Skin of body (tissue), 2 donors: Measurements from ENCODE around the gene COP1. TPM values are rescaled to one million over a fixed set of nuclear protein-coding genes. Genes with fewer than 3 reads are reported as not detected.
"Not testable (repeated sequence)": the region's sequence is repeated elsewhere in the genome, so short reads cannot be mapped to it uniquely, and the experiment has no call there.

Experiments used
- DNase-seq: peaks from one replicate; lab custom pipeline; 2025; lab: John Stamatoyannopoulos, UW
- total RNA-seq: library from RNA; depleted of rRNA; stranded (reverse); fragments of >200 nt; gene quantifications from one replicate; pipeline ENCODE4 v1.2.3, GENCODE V29; 2014

The COP1 gene
- total RNA-seq, 1 donor from 2014 or later: 57.6 TPM

DNA sequence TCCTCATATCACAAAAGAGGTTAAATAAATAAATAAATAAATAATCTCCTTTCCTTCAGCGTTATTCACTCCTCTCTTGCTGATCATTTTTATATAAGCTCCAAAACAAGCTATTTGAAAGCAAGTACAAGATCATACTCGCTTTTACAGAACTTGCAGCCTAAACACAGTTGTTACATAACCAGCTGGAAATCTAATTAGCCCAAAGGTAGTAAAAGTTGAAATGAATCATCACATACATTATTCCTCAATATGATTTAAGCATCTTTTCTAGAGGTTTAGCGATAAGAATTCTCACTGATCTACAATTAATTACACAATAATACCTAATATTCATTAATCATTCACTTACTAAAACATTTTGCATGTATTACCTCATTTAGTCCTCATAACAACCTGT is 160.2 kb downstream of the COP1 start:
- no peak for DNase-seq

GRCh38 chr1:176043537-176043936 is 163.5 kb downstream of the COP1 start:
- DNase-seq: no peak

DNA sequence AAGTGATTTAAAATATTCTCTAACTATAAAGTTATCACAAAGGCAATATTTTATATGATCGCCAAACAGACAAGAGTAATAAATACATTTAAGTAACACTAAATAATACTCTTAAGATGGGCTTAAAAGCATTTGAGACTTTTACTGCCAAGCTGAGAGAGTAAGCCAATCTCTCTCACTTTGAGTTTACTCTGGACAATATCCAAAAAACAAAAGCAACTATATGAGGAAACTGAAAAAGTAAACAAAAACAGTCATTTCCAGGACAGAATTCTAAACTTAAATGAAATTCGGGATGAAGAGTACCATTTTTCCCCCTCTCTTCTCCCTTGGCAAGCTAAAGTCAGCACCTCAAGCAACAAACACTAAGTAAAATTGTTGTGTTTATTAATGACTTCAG is 173.2 kb downstream of the COP1 start:
- no peak for DNase-seq

GRCh38 chr1:176033474-176033873 is 173.6 kb downstream of the COP1 start:
- no peak for DNase-seq

DNA sequence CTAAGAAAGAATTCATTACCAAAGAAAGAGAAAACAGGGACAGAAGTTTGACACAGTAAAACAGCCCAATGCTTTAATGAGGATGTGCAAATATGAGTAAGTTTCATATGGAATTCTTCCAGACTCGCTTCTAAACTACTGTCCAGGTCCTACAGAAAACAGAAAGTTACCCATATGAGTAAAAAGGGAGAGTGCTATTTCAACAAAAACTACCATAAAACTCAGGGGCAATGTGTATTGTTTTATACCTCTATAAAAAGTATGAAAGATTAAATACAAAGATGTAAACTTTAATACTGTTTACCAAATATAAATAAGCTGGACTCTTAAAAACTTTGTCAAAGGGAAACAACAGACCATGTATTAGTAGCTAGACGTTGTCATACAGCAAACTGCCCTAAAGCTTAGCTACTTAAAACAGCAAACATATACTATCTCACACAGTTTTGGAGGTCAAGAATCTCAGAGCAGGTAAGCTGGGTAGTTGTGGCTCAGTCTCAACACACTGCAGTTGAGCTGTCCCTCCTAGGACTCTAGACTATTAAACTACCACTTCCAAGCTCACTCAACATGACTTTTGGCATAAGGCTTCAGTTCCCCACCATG is 174.9 kb downstream of the COP1 start:
- DNase-seq: no peak

- no peak for DNase-seq
These were observed 177.5 kb downstream of the COP1 start for GRCh38 chr1:176029609-176030008.

- no peak for DNase-seq
These were observed 177.9 kb downstream of the COP1 start for GRCh38 chr1:176029155-176029554.

- DNase-seq: not testable (repeated sequence)
These were observed 179.2 kb downstream of the COP1 start for GRCh38 chr1:176027934-176028333.

- no peak for DNase-seq
These were observed 184.5 kb downstream of the COP1 start for GRCh38 chr1:176022574-176022973.

DNA sequence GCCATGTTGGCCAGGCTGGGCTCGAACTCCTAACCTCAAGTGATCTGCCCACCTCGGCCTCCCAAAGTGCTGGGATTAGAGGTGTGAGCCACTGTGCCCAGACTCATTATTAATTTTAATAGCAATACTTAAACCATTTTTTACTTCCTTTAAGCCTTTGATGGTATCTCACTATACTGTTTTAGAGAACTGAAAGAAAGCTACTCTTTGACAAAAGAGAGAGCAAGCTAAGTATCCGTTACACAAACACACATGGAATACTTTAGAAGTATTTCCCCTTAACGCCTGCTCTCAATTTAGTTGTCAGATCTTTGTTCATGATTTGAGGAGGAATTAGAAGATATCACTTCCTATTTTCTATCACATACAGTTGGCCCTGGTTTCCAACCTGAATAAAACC is 189.4 kb downstream of the COP1 start:
- DNase-seq: no peak

DNA sequence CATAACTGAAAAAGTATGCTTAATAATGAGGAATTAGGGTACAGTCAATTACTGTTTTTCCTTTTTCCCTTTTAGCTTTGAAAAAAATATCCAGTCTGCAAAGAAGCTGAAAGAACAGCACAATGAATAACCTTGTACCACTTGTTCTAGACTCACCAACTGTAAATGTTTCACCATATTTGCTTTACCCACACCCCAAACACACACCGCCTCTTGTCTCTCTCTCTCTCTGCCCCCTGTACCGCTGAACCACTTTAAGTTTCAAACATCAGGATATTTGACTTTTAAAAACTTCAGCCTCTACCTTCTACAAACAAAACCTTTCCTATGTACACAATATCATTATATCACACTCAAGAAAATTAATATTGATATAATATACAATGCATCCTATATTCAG is 197.1 kb downstream of the COP1 start:
- no peak for DNase-seq

DNA sequence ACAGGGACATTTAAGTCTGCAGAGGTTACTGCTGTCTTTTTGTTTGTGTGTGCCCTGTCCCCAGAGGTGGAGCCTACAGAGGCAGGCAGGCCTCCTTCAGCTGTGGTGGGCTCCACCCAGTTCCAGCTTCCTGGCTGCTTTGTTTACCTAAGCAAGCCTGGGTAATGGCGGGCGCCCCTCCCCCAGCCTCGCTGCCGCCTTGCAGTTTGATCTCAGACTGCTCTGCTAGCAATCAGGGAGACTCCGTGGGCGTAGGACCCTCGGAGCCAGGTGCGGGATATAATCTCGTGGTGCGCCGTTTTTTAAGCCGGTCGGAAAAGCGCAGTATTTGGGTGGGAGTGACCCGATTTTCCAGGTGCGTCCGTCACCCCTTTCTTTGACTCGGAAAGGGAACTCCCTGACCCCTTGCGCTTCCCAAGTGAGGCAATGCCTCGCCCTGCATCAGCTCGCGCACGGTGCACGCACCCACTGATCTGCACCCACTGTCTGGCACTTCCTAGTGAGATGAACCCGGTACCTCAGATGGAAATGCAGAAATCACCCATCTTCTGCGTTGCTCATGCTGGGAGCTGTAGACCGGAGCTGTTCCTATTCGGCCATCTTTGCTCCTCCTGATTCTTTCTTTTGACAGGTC is 199.2 kb downstream of the COP1 start:
- DNase-seq: not testable (repeated sequence)

DNA sequence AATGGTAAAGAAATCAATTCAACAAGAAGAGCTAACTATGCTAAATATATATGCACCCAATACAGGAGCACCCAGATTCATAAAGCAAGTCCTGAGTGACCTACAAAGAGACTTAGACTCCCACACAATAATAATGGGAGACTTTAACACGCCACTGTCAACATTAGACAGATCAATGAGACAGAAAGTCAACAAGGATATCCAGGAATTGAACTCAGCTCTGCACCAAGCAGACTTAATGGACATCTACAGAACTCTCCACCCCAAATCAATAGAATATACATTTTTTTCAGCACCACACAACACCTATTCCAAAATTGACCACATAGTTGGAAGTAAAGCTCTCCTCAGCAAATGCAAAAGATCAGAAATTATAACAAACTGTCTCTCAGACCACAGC is 212.4 kb downstream of the COP1 start:
- DNase-seq: not testable (repeated sequence)

GRCh38 chr1:175992825-175993224 is 214.3 kb downstream of the COP1 start:
- not testable (repeated sequence) for DNase-seq

DNA sequence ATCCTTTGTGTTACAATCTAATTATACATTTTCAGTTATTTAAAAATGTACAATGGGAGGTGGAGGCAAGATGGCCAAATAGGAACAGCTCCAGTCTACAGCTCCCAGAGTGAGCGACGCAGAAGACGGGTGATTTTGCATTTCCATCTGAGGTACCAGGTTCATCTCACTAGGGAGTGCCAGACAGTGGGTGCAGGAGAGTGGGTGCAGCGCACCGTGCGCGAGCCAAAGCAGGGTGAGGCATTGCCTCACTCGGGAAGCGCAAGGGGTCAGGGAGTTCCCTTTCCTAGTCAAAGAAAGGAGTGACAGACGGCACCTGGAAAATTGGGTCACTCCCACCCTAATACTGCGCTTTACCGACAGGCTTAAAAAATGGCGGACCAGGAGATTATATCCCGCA is 214.9 kb downstream of the COP1 start:
- DNase-seq: not testable (repeated sequence)

DNA sequence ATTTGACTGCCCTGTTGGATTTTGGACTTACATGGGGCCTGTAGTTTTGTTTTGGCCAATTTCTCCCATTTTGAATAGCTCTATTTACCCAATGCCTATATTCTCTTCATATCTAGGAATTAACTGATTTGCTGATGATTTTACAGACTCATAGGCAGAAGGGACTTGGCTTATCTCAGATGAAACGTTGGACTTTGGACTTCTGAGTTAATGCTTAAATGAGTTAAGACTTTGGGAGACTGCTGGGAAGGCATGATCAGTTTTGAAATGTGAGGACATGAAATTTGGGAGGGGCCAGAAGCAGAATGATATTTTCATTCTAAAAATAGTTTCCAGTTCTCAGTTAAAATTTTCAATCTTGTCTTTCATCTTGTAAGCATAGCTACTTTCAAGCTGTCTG is 222.3 kb downstream of the COP1 start:
- no peak for DNase-seq

DNA sequence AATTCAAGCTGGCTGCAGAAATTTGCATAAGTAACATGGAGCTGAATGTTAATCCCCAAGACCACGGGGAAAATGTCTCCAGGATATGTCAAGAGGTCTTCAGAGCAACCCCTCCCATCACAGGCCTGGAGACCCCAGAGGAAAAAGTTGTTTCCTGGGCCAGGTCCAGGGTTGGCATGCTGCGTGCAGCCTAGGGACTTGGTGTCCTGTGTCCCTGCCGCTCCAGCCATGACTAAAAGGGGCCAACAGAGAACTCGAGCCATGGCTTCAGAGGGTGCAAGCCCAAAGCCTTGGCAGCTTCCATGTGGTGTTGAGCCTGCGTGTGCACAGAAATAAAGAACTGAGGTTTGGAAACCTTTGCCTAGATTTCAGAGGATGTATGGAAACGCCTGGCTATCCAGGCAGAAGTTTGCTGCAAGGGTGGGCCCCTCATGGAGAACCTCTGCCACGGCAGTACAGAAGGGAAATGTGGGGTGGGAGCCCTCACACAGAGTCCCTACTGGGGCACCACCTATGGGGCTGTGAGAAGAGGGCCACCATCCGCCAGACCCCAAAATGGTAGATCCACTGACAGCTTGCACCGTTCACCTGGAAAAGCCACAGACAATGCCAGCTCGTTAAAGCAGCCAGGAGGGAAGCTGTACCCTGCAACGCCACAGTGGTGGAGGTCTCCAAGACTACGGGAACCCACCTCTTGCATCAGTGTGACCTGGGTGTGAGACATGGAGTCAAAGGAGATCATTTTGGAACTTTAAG is 222.9 kb downstream of the COP1 start:
- no peak for DNase-seq

GRCh38 chr1:175983363-175983762 is 223.7 kb downstream of the COP1 start:
- not testable (repeated sequence) for DNase-seq

GRCh38 chr1:175981128-175981527 is 226.0 kb downstream of the COP1 start:
- DNase-seq: no peak

DNA sequence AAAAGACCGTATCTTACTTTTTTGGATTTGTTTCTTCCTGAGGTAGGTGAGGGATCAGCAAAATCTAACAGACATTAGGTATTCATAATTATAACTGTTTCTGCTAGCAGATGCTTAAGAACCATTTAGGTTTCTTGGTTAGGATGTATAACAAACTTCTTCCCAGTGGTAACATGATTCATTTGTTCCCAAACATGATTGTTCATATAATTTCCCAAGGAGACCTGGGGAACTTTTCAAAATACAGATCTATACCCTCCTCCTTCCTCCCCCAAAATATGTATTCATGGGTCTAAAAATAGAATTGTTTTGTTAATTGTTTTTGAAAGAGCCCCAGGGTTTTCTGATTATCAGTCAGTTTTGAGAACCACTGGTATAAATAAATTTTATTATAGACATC is 228.2 kb downstream of the COP1 start:
- no peak for DNase-seq

- no peak for DNase-seq
These were observed 228.6 kb downstream of the COP1 start for GRCh38 chr1:175978476-175978875.

DNA sequence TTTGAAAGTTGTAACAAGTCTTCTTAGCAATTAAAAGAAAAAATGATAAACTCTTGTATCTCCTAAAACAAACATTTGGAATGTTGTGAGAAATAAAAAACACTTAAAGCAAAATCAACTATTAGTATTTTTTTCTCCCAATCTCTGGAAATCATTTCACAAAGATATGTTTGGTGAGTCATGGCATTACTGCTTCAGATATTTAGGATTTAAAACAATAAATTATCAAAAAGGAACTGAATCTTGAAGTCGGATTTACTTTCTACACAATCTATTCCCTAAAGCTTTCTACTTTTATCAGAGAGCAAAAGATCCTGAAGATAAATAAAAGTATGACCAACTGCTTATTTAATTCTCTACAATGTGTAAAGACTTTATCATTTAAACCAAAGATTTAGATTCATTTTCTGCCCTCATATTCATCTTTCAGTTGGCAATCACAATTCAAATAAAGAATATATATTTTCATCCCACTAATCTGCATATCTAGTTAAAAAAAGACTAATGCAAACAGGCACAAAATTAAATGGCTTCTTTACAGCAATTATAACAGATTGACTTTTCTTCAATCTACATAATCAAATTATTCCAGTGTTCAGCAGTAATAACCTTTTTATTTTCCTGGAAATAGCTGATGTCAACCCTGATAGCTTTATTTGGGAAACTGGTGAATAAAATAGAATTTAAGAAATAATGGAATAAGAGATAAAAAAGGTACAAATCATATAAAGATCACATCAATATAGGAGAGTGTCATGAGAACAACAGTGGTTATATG is 230.0 kb downstream of the COP1 start:
- peak; percentile 3 for DNase-seq
